ENCODE data around the gene PRR7.
A peak's percentile ranks its signal among the peaks of the same experiment; 100 is the strongest.

PRR7 gene

GRCh38 chr5:177491429-177491945, 44.9 kb downstream of the PRR7 start:
- TF ChIP-seq, protein P1, sequence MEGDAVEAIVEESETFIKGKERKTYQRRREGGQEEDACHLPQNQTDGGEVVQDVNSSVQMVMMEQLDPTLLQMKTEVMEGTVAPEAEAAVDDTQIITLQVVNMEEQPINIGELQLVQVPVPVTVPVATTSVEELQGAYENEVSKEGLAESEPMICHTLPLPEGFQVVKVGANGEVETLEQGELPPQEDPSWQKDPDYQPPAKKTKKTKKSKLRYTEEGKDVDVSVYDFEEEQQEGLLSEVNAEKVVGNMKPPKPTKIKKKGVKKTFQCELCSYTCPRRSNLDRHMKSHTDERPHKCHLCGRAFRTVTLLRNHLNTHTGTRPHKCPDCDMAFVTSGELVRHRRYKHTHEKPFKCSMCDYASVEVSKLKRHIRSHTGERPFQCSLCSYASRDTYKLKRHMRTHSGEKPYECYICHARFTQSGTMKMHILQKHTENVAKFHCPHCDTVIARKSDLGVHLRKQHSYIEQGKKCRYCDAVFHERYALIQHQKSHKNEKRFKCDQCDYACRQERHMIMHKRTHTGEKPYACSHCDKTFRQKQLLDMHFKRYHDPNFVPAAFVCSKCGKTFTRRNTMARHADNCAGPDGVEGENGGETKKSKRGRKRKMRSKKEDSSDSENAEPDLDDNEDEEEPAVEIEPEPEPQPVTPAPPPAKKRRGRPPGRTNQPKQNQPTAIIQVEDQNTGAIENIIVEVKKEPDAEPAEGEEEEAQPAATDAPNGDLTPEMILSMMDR (IDR thresholded peaks at IDR 0.05; ENCODE audit: extremely low read depth, insufficient read depth, missing control alignments): peak; percentile 44
- peak; percentile 55 for DNase-seq (ENCODE audit: low spot score)
- in situ Hi-C loops (cut with MboI; ENCODE audit: low pct_unique_long_range_greater_than_20kb, low sequenced_read_pairs, unreplicated experiment): no loop called here

- DNase-seq (ENCODE audit: low spot score): peak; percentile 20
- in situ Hi-C loops (cut with MboI; ENCODE audit: low pct_unique_long_range_greater_than_20kb, low sequenced_read_pairs, unreplicated experiment): no loop called here
- TF ChIP-seq, protein P1 (IDR thresholded peaks at IDR 0.05; ENCODE audit: extremely low read depth, insufficient read depth, missing control alignments): no peak
These were observed 45.6 kb downstream of the PRR7 start for GRCh38 chr5:177491983-177492746.

DNA sequence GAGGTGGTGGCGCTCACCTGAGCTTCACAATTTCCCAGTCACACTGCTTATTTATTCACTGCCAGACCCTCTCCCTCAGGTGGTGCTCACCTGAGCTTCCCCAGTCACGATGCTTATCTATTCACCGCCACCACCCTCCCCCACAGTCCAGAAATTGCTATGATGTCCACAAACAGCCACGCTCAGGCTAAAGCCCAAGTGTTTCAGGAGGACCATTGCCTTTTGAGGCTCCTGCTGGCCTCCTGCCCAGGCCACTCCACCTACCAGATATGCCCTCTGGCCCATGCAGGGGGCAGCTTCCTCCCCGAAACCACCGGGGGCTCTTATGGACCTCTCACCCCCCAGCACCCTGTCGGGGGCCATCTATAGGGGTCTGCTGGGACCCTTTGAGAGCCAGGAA, 46.2 kb downstream of the PRR7 start:
- TF ChIP-seq, protein P1 (IDR thresholded peaks at IDR 0.05; ENCODE audit: extremely low read depth, insufficient read depth, missing control alignments): no peak
- in situ Hi-C loops (cut with MboI; ENCODE audit: low pct_unique_long_range_greater_than_20kb, low sequenced_read_pairs, unreplicated experiment): no loop called here
- peak; percentile 31 for DNase-seq (ENCODE audit: low spot score)

GRCh38 chr5:177493795-177494345, 47.3 kb downstream of the PRR7 start:
- TF ChIP-seq, protein P1 (IDR thresholded peaks at IDR 0.05; ENCODE audit: extremely low read depth, insufficient read depth, missing control alignments): no peak
- DNase-seq (ENCODE audit: low spot score): no peak
- in situ Hi-C loops (cut with MboI; ENCODE audit: low pct_unique_long_range_greater_than_20kb, low sequenced_read_pairs, unreplicated experiment): no loop called here

GRCh38 chr5:177494346-177495195, 48.0 kb downstream of the PRR7 start:
- peak; percentile 62 for DNase-seq (ENCODE audit: low spot score)
- TF ChIP-seq, protein P1 (IDR thresholded peaks at IDR 0.05; ENCODE audit: extremely low read depth, insufficient read depth, missing control alignments): no peak
- in situ Hi-C loops (cut with MboI; ENCODE audit: low pct_unique_long_range_greater_than_20kb, low sequenced_read_pairs, unreplicated experiment): no loop called here

Measured in GM13977 (cell line).